Measurements from ENCODE around the gene ETDC. TPM values are rescaled to one million over a fixed set of nuclear protein-coding genes. Genes with fewer than 3 reads are reported as not detected.
"Not testable (repeated sequence)": the region's sequence is repeated elsewhere in the genome, so short reads cannot be mapped to it uniquely, and the experiment has no call there.

Gene ETDC
- total RNA-seq (not detected), polyA plus RNA-seq (ENCODE audit: insufficient read depth, low read depth, low replicate concordance) (not detected)
- long read RNA-seq, donor 1, result 0 reads
- long read RNA-seq, donor 2, result 0 reads

DNA sequence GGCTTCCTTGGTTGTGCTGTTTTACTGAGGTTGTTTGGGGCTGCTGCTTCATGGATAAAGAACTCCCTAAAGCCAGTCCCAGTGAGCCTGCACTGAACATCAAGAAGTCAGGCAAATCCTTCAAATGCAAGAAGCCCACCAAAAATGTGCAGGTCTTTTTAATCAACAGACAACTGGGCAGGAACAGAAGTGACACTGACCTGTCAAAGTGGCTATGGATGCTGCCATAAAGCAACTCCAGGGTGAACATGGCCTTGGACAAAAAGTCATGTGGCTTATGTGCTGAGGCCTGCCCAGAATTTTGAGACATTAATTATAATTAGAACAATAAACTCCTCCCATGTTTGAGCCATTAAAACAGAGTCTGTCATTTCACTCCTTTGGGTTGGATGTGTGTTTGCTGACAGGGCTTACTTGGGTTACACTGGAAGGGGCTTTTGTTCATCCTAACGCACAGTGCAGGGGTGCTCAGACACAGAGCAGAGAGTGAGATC is at the start of gene ETDC:
TSS of gene ETDC (plus strand) at position 51 of the 494 bp plus-strand sequence. CDS start at position 51, 0 bp downstream.
- TF ChIP-seq, protein P1, sequence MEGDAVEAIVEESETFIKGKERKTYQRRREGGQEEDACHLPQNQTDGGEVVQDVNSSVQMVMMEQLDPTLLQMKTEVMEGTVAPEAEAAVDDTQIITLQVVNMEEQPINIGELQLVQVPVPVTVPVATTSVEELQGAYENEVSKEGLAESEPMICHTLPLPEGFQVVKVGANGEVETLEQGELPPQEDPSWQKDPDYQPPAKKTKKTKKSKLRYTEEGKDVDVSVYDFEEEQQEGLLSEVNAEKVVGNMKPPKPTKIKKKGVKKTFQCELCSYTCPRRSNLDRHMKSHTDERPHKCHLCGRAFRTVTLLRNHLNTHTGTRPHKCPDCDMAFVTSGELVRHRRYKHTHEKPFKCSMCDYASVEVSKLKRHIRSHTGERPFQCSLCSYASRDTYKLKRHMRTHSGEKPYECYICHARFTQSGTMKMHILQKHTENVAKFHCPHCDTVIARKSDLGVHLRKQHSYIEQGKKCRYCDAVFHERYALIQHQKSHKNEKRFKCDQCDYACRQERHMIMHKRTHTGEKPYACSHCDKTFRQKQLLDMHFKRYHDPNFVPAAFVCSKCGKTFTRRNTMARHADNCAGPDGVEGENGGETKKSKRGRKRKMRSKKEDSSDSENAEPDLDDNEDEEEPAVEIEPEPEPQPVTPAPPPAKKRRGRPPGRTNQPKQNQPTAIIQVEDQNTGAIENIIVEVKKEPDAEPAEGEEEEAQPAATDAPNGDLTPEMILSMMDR (IDR thresholded peaks at IDR 0.05), result no peak
- no peak for TF ChIP-seq POLR2A (IDR thresholded peaks at IDR 0.05)
- Histone ChIP-seq H3K27me3 (no peaks in the 10 kb centered on the region), H3K9me3 (no peaks in the 10 kb centered on the region), H3K36me3 (ENCODE audit: low read depth, missing control alignments) (no peaks in the 10 kb centered on the region), H3K4me1 (no peaks in the 10 kb centered on the region), H3K27ac (no peak within 1 kb of the TSS), H3K4me3 (no peak within 1 kb of the TSS)
- intact Hi-C loops (cut with DNase I; ENCODE audit: low total_unique reads), result no loop called here
- WGBS, 2 donors, result 83% methylated on average over 1 of the region's 1 CpG; no CpG with 5 or more reads in 1 of the 2 donors
- no peak for DNase-seq

DNA sequence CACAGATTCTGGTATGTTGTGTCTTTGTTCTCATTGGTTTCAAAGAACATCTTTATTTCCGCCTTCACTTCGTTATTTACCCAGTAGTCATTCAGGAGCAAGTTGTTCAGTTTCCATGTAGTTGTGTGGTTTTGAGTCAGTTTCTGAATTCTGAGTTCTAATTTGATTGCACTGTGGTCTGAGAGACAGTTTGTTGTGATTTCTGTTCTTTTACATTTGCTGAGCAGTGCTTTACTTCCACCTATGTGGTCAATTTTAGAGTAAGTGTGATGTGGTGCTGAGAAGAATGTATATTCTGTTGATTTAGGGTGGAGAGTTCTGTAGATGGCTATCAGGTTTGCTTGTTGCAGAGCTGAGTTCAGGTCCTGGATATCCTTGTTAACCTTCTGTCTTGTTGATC is 48.3 kb upstream of the ETDC start:
- H3K4me1 ChIP-seq; DNase-seq; H3K9me3 ChIP-seq; H3K27ac ChIP-seq; H3K4me3 ChIP-seq; H3K36me3 ChIP-seq (ENCODE audit: low read depth, missing control alignments); H3K27me3 ChIP-seq; intact Hi-C loops (cut with DNase I; ENCODE audit: low total_unique reads): not testable (repeated sequence)
- WGBS, 2 donors, result 94 to 100% methylated on average over 2 of the region's 2 CpGs

DNA sequence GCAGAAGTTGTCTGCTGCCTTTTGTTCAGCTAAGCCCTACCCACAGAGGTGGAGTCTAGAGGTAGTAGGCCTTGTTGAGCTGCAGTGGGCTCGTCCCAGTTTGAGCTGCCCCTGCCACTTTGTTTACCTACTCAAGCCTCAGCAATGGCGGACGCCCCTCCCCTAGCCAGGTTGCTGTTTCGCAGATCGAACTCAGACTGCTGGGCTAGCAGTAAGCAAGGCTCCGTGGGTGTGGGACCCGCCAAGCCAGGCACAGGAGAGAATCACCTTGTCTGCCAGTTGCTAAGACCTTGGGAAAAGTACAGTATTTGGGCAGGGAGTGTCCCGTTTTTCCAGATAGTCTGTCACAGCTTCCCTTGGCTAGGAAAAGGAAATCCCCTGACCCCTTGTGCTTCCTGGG is 45.9 kb upstream of the ETDC start:
- intact Hi-C loops (cut with DNase I; ENCODE audit: low total_unique reads); H3K4me3 ChIP-seq; H3K4me1 ChIP-seq; H3K27me3 ChIP-seq; H3K36me3 ChIP-seq (ENCODE audit: low read depth, missing control alignments); H3K9me3 ChIP-seq; H3K27ac ChIP-seq; DNase-seq: not testable (repeated sequence)
- WGBS, 2 donors, result 82 to 86% methylated on average over 5 to 6 of the region's 8 CpGs

DNA sequence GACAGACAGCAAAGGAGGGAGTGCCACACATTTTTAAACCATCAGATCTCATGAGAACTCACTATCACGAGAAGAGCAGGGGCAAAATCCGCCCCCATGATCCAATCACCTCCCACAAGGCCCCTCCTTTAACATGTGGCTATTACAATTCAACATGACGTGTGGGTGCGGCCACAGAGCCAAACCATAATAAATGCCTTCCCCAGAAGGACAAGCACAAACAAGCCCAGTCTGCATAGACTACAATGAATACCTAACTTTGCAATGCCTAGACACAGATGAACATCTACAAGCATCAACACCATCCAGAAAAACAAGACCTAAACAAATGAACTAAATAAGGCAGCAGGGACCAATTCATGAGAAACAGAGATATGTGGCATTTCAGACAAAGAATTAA is 45.1 kb upstream of the ETDC start:
- no peak overlapping the region for H3K27ac ChIP-seq
- no peaks in the 10 kb centered on the region for H3K4me1 ChIP-seq
- intact Hi-C loops (cut with DNase I; ENCODE audit: low total_unique reads), result no loop called here
- 92 to 97% methylated on average over 4 of the region's 4 CpGs for WGBS, 2 donors
- H3K4me3 ChIP-seq, result no peak overlapping the region
- H3K9me3 ChIP-seq, result no peaks in the 10 kb centered on the region
- DNase-seq, result no peak
- no peak for TF ChIP-seq POLR2A (IDR thresholded peaks at IDR 0.05)
- TF ChIP-seq, protein P1 (IDR thresholded peaks at IDR 0.05), result no peak
- no peaks in the 10 kb centered on the region for H3K27me3 ChIP-seq
- H3K36me3 ChIP-seq (ENCODE audit: low read depth, missing control alignments), result no peaks in the 10 kb centered on the region

DNA sequence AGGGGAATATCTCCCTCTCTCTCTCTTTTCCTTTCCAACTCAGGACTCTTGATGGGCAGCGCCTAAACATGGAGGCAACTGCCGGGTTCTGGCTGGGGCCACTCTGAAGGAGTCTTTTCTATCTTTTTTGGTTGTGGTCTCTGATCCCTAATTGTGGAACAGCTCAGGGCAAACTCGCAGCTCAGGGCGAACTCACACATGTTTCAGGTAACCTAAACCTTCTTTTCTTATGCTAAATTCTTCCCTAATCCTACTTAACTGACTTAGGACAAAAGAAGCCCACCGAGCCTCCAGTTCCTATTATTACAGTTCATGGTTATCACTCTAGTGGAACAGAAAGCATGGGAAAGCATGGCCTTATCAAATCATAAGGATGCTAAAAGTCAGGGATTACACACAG is 36.1 kb upstream of the ETDC start:
- DNase-seq, result no peak
- intact Hi-C loops (cut with DNase I; ENCODE audit: low total_unique reads), result no loop called here
- no peaks in the 10 kb centered on the region for H3K27me3 ChIP-seq
- H3K4me3 ChIP-seq, result no peak overlapping the region
- no peaks in the 10 kb centered on the region for H3K4me1 ChIP-seq
- 65 to 97% methylated on average over 4 to 5 of the region's 5 CpGs for WGBS, 2 donors
- TF ChIP-seq POLR2A (IDR thresholded peaks at IDR 0.05), result no peak
- TF ChIP-seq, protein P1 (IDR thresholded peaks at IDR 0.05), result no peak
- H3K27ac ChIP-seq, result no peak overlapping the region
- no peaks in the 10 kb centered on the region for H3K36me3 ChIP-seq (ENCODE audit: low read depth, missing control alignments)
- H3K9me3 ChIP-seq, result no peaks in the 10 kb centered on the region

DNA sequence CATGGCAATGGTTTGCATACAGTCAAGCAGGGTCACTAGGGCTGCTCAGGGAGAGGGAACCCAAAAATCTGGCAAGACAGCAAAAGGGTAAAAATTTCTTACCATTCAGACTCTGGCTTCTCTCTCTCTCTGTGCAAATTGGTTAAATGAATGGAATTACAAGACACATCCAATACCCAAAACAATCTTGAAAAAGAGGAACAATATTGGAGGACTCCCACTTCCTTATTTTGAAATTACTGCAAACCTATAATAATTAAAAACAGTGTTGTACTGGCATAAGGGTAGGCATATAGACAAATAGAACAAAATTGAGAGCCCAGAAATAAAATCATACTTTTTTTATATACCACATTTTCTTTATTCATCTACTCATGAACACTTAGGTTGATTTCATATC is 33.3 kb upstream of the ETDC start:
- Histone ChIP-seq H3K27ac (no peak overlapping the region), H3K9me3 (no peaks in the 10 kb centered on the region), H3K4me1 (no peaks in the 10 kb centered on the region), H3K4me3 (no peak overlapping the region), H3K27me3 (no peaks in the 10 kb centered on the region), H3K36me3 (ENCODE audit: low read depth, missing control alignments) (no peaks in the 10 kb centered on the region)
- DNase-seq, result no peak
- no peak for TF ChIP-seq POLR2A (IDR thresholded peaks at IDR 0.05)
- intact Hi-C loops (cut with DNase I; ENCODE audit: low total_unique reads), result no loop called here
